Liver (tissue), 10 donors: Measurements from ENCODE around the gene KRTAP20-3. TPM values are rescaled to one million over a fixed set of nuclear protein-coding genes. Genes with fewer than 3 reads are reported as not detected.

Source experiments
- DNase-seq: peaks from one replicate; pipeline ENCODE4 v3.0.0-alpha.2; 2017; ENCODE audit warnings: low spot score
- H3K27ac ChIP-seq, 2 donors: one replicate each; pipeline ENCODE4 v1.7.0; 2013; ENCODE audit warnings: inconsistent platforms in 2 of 2, low read length in 2 of 2, control low read depth in 1 of 2, low read depth in 1 of 2, mild to moderate bottlenecking in 1 of 2
- H3K27me3 ChIP-seq, 4 donors: one replicate each; pipeline versions ENCODE4 v1.6.1 to v1.7.0; 2013; ENCODE audit warnings: low read length in 3 of 4, inconsistent platforms in 1 of 4, mild to moderate bottlenecking in 1 of 4, moderate library complexity in 1 of 4; ENCODE audit not compliant: control insufficient read depth in 4 of 4, insufficient read depth in 4 of 4
- H3K36me3 ChIP-seq, 4 donors: one replicate each; pipeline versions ENCODE4 v1.6.1 to v1.7.0; 2013; ENCODE audit warnings: low read length in 3 of 4, mild to moderate bottlenecking in 3 of 4, low read depth in 1 of 4, moderate library complexity in 1 of 4; ENCODE audit not compliant: control insufficient read depth in 4 of 4, insufficient read depth in 3 of 4
- H3K4me1 ChIP-seq, 4 donors: one replicate each; pipeline versions ENCODE4 v1.6.1 to v1.7.0; 2013; ENCODE audit warnings: low read length in 3 of 4, mild to moderate bottlenecking in 3 of 4, moderate library complexity in 1 of 4; ENCODE audit not compliant: control insufficient read depth in 4 of 4, insufficient read depth in 4 of 4
- H3K4me3 ChIP-seq, 3 donors: one replicate each; pipeline versions ENCODE4 v1.6.1 to v1.7.0; 2013; ENCODE audit warnings: low read length in 3 of 3, control low read depth in 1 of 3, low read depth in 1 of 3, mild to moderate bottlenecking in 1 of 3
- H3K9ac ChIP-seq, 2 donors: one replicate each; pipeline ENCODE4 v1.7.0; 2013; ENCODE audit warnings: low read length in 2 of 2, mild to moderate bottlenecking in 2 of 2, moderate library complexity in 2 of 2, control low read depth in 1 of 2, low read depth in 1 of 2
- H3K9me3 ChIP-seq, 4 donors: one replicate each; pipeline versions ENCODE4 v1.6.1 to v1.7.0; 2013; ENCODE audit warnings: low read length in 3 of 4; ENCODE audit not compliant: control insufficient read depth in 4 of 4
- FOXA1 ChIP-seq: IDR thresholded peaks from 2 replicates; pipeline ENCODE4 v1.6.1; 2016; ENCODE audit warnings: antibody characterized with exemption
- RXRA ChIP-seq, 2 donors: IDR thresholded peaks; 2 replicates each; pipeline ENCODE4 v1.6.1; 2017 to 2018; ENCODE audit warnings: antibody characterized with exemption in 2 of 2, mild to moderate bottlenecking in 1 of 2
- WGBS: extraction: QIAGEN DNeasy Blood & Tissue Kit; methylation state at CpG from one replicate; pipeline ENCODE4 v1.1.7; 2013; 5-methylcytosine and 5-hydroxymethylcytosine counted together
- polyA plus RNA-seq, 2 donors: library from polyadenylated mRNA; stranded (reverse) in 1 of 2; unstranded in 1 of 2; fragments of 200-250 nt in 1 of 2; fragments of >200 nt in 1 of 2; fragmentation: Nextera tagmentation in 1 of 2; extraction: Ambion mirVana in 1 of 2; gene quantifications; one replicate each; pipeline versions ENCODE4 v1.2.1 to v1.2.3, GENCODE V29; 2013 to 2015
- small RNA-seq: library from RNA; depleted of rRNA; stranded (forward); fragments of <200 nt; gene quantifications from one replicate; pipeline ENCODE3, GENCODE V24; 2014
- total RNA-seq, 2 donors: library from RNA; depleted of rRNA; stranded (reverse); fragments of >200 nt; gene quantifications; one replicate each; pipeline ENCODE4 v1.2.3, GENCODE V29; 2014
- donor health status: healthy.
- donor health status: healthy.
- donor health status: healthy.
- donor health status: healthy.
- donor health status: healthy.

The KRTAP20-3 gene
- total and polyA plus RNA-seq, 4 donors, result not detected

- Histone ChIP-seq H3K4me3 (no peak overlapping the region), H3K4me1 (no peaks in the 10 kb centered on the region), H3K27me3 (peaks cover 0 to 3% (median 0%) of the 10 kb centered on the region in 4 donors), H3K27ac (no peak overlapping the region), H3K9ac (no peak overlapping the region), H3K36me3 (no peaks in the 10 kb centered on the region), H3K9me3 (no peaks in the 10 kb centered on the region)
- no peak for TF ChIP-seq RXRA (IDR thresholded peaks at IDR 0.05)
- TF ChIP-seq FOXA1, result no peak
- no peak for DNase-seq
- 52% methylated on average over 7 of the region's 7 CpGs for WGBS
These were observed 47.2 kb downstream of the KRTAP20-3 start for GRCh38 chr21:30689822-30690221.

Small RNAs within 50 kb of the gene (small RNA-seq; reads per million reads assigned to genes)
- gene KRTAP20-1, result not detected
- not detected for gene KRTAP20-3
- gene KRTAP20-4, result not detected
- not detected for gene KRTAP22-1

Other genes starting within 250 kb of the KRTAP20-3 start
- gene KRTAP13-1, start 246.8 kb upstream of the KRTAP20-3 start, total RNA-seq, result not detected
- not detected for gene KRTAP13-1, start 246.8 kb upstream of the KRTAP20-3 start, polyA plus RNA-seq
- not detected for gene KRTAP13-3, start 216.9 kb upstream of the KRTAP20-3 start, total RNA-seq
- gene KRTAP13-3, start 216.9 kb upstream of the KRTAP20-3 start, polyA plus RNA-seq, result not detected
- not detected for gene KRTAP13-4, start 212.6 kb upstream of the KRTAP20-3 start, total RNA-seq
- not detected for gene KRTAP13-4, start 212.6 kb upstream of the KRTAP20-3 start, polyA plus RNA-seq
- gene KRTAP15-1, start 202.6 kb upstream of the KRTAP20-3 start, total RNA-seq, result not detected
- gene KRTAP15-1, start 202.6 kb upstream of the KRTAP20-3 start, polyA plus RNA-seq, result not detected
- gene KRTAP19-1, start 162.5 kb upstream of the KRTAP20-3 start, total RNA-seq, result not detected
- not detected for gene KRTAP19-1, start 162.5 kb upstream of the KRTAP20-3 start, polyA plus RNA-seq
- not detected for gene KRTAP19-2, start 155.4 kb upstream of the KRTAP20-3 start, total RNA-seq
- gene KRTAP19-2, start 155.4 kb upstream of the KRTAP20-3 start, polyA plus RNA-seq, result not detected
- gene KRTAP19-3, start 150.9 kb upstream of the KRTAP20-3 start, total RNA-seq, result not detected
- not detected for gene KRTAP19-3, start 150.9 kb upstream of the KRTAP20-3 start, polyA plus RNA-seq
- gene KRTAP19-4, start 145.7 kb upstream of the KRTAP20-3 start, total RNA-seq, result not detected
- gene KRTAP19-4, start 145.7 kb upstream of the KRTAP20-3 start, polyA plus RNA-seq, result not detected
- not detected for gene KRTAP19-5, start 140.7 kb upstream of the KRTAP20-3 start, total RNA-seq
- gene KRTAP19-5, start 140.7 kb upstream of the KRTAP20-3 start, polyA plus RNA-seq, result not detected
- not detected for gene KRTAP19-6, start 101.0 kb upstream of the KRTAP20-3 start, total RNA-seq
- gene KRTAP19-6, start 101.0 kb upstream of the KRTAP20-3 start, polyA plus RNA-seq, result not detected
- not detected for gene KRTAP19-7, start 81.5 kb upstream of the KRTAP20-3 start, total RNA-seq
- gene KRTAP19-7, start 81.5 kb upstream of the KRTAP20-3 start, polyA plus RNA-seq, result not detected
- gene KRTAP22-2, start 52.5 kb upstream of the KRTAP20-3 start, total RNA-seq, result not detected
- not detected for gene KRTAP22-2, start 52.5 kb upstream of the KRTAP20-3 start, polyA plus RNA-seq
- gene KRTAP6-3, start 50.4 kb upstream of the KRTAP20-3 start, total RNA-seq, result not detected
- not detected for gene KRTAP6-3, start 50.4 kb upstream of the KRTAP20-3 start, polyA plus RNA-seq
- gene KRTAP6-2, start 44.0 kb upstream of the KRTAP20-3 start, total RNA-seq, result not detected
- not detected for gene KRTAP6-2, start 44.0 kb upstream of the KRTAP20-3 start, polyA plus RNA-seq
- not detected for gene KRTAP22-1, start 41.8 kb upstream of the KRTAP20-3 start, total RNA-seq
- gene KRTAP22-1, start 41.8 kb upstream of the KRTAP20-3 start, polyA plus RNA-seq, result not detected
- gene KRTAP6-1, start 28.9 kb upstream of the KRTAP20-3 start, total RNA-seq, result not detected
- not detected for gene KRTAP6-1, start 28.9 kb upstream of the KRTAP20-3 start, polyA plus RNA-seq
- not detected for gene KRTAP20-1, start 26.4 kb upstream of the KRTAP20-3 start, total RNA-seq
- gene KRTAP20-1, start 26.4 kb upstream of the KRTAP20-3 start, polyA plus RNA-seq, result not detected
- not detected for gene KRTAP20-4, start 22.2 kb upstream of the KRTAP20-3 start, total RNA-seq
- not detected for gene KRTAP20-4, start 22.2 kb upstream of the KRTAP20-3 start, polyA plus RNA-seq
- not detected for gene KRTAP20-2, start 7.7 kb upstream of the KRTAP20-3 start, total RNA-seq
- not detected for gene KRTAP20-2, start 7.7 kb upstream of the KRTAP20-3 start, polyA plus RNA-seq
- gene KRTAP21-3, start 75.9 kb downstream of the KRTAP20-3 start, total RNA-seq, result not detected
- not detected for gene KRTAP21-3, start 75.9 kb downstream of the KRTAP20-3 start, polyA plus RNA-seq
- gene KRTAP21-2, start 104.4 kb downstream of the KRTAP20-3 start, total RNA-seq, result not detected
- gene KRTAP21-2, start 104.4 kb downstream of the KRTAP20-3 start, polyA plus RNA-seq, result not detected
- gene KRTAP21-1, start 112.6 kb downstream of the KRTAP20-3 start, total RNA-seq, result not detected
- not detected for gene KRTAP21-1, start 112.6 kb downstream of the KRTAP20-3 start, polyA plus RNA-seq
- gene KRTAP8-1, start 170.4 kb downstream of the KRTAP20-3 start, total RNA-seq, result not detected
- not detected for gene KRTAP8-1, start 170.4 kb downstream of the KRTAP20-3 start, polyA plus RNA-seq
- gene KRTAP7-1, start 186.9 kb downstream of the KRTAP20-3 start, total RNA-seq, result not detected
- not detected for gene KRTAP7-1, start 186.9 kb downstream of the KRTAP20-3 start, polyA plus RNA-seq
- gene KRTAP11-1, start 238.7 kb downstream of the KRTAP20-3 start, total RNA-seq, result not detected
- not detected for gene KRTAP11-1, start 238.7 kb downstream of the KRTAP20-3 start, polyA plus RNA-seq